Fibroblast of the conjunctiva (primary cell): Measurements from ENCODE around the gene TLK2.
A peak's percentile ranks its signal among the peaks of the same experiment; 100 is the strongest.
"Not testable (repeated sequence)": the region's sequence is repeated elsewhere in the genome, so short reads cannot be mapped to it uniquely, and the experiment has no call there.

Experiments used
- DNase-seq: peaks from one replicate; pipeline ENCODE4 v3.0.0-alpha.2; 2010; ENCODE audit warnings: low read depth

Gene TLK2

GRCh38 chr17:62601471-62601870 is 122.8 kb downstream of the TLK2 start:
- no peak for DNase-seq

GRCh38 chr17:62603783-62604182 is 125.2 kb downstream of the TLK2 start:
- DNase-seq = not testable (repeated sequence)

DNA sequence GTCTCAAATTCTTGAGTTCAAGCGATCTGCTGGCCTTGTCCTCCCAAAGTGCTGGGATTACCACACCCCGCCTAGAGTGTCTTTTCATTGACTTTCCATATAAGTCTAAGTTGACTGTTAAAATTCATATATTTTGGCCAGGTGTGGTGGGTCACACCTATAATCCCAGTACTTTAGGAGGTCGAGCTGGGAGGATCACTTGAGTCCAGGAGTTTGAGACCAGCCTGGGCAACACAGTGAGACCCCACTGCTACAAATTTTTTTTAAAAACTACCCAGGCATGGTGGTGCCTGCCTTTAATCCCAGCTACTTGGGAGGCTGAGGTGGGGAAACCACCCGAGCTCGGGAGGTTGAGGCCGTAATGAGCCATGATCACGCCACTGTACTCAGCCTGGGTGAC is 127.0 kb downstream of the TLK2 start:
- no peak for DNase-seq

- no peak for DNase-seq
Measured at GRCh38 chr17:62611292-62611691, 132.7 kb downstream of the TLK2 start.

- no peak for DNase-seq
Measured at GRCh38 chr17:62611728-62612127, 133.1 kb downstream of the TLK2 start.

GRCh38 chr17:62612289-62612688 is 133.7 kb downstream of the TLK2 start:
- not testable (repeated sequence) for DNase-seq

DNA sequence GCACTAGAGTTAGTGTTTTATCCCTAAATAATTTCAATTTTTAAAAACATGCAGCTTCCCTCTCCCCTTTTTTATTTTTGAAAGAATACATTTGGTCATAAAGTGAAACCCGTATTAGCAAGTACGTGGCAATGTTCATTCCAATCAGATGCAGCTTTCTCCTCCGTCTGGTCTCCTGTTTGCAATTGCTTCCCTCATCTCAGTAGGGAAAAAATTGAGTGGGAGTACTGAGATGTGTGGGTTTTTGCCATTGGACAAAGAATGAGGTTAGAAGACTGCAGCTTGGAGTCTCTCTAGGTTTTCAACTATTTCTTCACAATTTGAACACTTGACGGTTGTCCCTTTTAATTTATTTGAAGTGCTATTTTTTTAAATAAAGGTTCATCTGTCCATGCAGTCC is 134.5 kb downstream of the TLK2 start:
- DNase-seq = not testable (repeated sequence)

DNA sequence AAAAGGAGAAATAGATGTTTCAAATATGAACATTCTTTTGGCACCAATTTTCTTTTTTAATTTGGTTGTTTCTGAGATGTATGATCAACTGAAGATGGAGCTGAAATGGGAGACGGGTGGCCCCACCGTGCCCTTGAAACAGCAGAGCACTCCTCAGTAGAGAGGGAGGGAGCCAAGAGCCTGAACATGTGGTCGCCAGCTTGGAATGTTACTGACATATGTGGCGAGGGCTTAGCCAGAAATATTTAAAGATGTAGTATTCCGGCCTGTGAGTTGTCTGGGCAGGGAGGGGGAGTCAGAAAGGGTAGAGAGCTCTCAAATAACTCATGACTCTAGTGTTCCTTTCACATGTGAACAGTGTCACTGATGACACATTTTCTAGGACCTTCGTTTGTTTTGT is 135.5 kb downstream of the TLK2 start:
- DNase-seq = peak; percentile 93

- no peak for DNase-seq
Measured at GRCh38 chr17:62615503-62615902, 136.9 kb downstream of the TLK2 start.

- DNase-seq = no peak
Measured at GRCh38 chr17:62616993-62617893, 138.6 kb downstream of the TLK2 start.

- peak; percentile 57 for DNase-seq
Measured at GRCh38 chr17:62617894-62618472, 139.4 kb downstream of the TLK2 start.

- no peak for DNase-seq
Measured at GRCh38 chr17:62618647-62619416, 140.2 kb downstream of the TLK2 start.

DNA sequence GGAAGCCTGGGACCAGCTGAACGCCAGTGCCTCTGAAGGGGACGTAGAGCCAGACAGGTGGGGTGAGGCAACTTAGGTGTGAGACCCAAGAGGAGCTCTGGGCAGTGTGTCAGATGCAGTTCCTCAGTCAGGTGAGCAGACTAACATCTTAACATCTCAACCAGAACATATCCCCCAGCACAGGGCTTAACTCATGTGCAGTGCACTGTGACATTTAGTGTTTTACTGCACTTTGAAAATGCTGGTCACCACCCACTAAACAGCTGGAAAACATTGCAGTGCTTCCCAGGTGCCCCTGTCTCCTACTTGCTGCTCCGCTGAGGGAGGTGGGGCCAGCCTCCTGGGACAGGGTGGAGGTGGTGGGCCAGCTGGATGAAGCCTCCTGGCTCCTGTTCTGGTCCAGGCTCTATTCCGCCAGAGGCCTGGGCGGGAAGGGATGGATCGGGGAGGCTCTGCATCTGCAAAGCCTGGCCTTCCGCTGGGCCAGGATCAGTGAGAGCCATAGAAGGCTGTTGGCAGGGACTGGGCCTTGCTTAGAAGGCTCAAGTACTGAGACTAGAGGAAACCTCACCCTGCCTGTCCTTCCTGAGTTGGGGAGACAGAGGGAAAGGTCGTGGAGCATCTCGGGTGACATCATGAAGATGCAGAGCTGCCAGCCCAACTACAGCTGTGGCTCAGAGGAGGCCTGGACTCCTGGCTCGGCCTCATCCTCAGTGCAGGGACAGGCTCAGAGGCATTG is 141.0 kb downstream of the TLK2 start:
- DNase-seq = no peak

DNA sequence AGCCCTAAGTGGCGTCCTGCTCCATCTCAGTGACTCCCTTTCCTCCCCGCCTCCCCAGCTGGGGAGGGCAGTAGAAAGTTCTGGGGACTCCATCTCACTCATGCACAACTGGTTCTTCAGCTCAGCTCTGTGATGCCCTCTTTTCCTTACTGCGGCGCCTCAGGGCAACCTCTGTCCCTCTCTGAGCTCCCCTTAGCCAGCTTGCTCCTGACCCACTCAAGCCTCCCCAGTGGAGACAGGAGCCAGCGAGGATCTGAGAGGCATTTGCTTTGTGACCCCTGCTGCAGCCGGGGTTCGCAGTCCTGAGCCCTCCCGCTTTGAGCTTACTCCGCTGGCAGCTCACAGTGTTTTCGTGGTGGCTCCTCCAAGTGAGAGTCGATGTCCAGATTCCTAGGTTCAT is 142.6 kb downstream of the TLK2 start:
- DNase-seq = no peak

- DNase-seq = no peak
Measured at GRCh38 chr17:62625184-62625869, 146.7 kb downstream of the TLK2 start.

DNA sequence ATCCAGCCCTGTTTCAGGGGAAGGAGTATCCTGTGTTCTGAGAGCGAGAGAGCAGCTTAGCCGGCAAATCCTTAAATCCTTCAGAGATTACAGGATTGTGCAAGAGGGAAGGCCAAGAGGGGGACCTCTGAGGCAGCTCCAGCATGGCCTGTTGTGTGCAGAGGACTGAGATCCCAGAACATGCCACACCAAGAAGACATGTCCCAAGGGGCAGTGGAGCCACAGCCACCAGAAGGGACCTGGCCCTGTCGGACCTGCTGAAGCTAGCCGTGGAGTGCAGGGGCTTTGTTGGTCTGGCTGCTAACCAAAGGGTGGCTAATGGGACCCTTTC is 147.2 kb downstream of the TLK2 start:
- no peak for DNase-seq

DNA sequence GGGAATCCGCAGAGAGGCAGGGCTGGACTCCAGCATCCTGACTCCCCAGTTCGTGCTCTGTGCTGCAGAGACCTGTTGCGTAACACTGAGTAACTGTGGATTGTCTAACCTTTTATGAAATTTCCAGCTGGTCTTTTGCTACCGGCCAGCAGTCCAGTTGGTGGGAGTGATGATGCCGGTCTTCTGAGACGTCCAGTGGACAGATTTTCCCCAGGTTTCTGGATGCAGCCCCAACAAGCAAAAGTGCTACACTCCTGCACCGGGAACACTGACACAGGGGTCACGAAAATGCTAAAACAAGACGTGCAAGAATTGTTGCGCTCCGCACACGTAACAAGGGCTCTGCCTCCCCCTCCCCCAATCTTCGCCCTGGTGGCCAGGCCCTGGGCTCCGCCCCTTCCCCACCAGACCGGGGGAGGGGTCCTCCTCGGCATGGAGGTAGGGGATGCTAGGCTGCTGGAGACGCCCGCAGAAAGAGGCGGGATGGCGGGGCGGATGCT is 148.1 kb downstream of the TLK2 start:
- peak; percentile 77 for DNase-seq

DNA sequence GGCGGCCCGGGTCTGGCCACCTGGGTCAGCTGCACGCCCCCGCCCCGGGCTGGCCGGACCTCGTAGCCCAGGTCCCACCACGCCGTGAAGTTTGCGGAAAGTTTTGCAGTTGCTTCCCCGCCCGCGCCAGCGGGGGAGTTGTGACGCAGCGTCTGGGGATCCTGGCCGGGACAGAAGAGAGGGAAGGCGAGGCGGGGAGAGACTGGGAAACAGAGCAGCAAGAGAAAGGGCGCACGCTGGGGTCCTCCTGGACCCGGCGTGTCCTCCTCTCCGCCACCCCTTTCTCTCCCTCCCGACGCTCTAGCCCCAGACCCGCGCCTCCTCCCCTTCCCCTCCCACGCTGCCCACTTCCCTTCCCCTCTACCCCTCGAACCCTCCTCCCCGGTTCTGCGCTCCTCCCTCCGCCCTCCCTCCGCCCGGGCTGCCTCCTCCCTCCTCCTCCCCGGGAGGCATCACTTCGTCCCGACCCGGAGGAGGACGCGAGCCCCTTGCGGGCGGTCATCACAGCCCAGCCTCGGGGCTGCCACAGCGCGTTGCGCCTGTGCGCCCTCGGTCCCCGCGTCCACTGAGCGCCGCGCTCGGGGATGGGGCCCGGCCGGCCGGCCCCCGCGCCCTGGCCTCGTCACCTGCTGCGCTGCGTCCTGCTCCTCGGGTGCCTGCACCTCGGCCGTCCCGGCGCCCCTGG is 148.7 kb downstream of the TLK2 start, which contains the start of gene MRC2:
TSS of gene MRC2 (plus strand) at position 452 of the 685 bp plus-strand sequence. CDS start at position 585, 133 bp downstream.
- peak; percentile 54 for DNase-seq

- DNase-seq = peak; percentile 49
Measured at GRCh38 chr17:62627904-62628633, 149.4 kb downstream of the TLK2 start.
